ENCODE data around the gene CLEC9A. TPM values are rescaled to one million over a fixed set of nuclear protein-coding genes. Genes with fewer than 3 reads are reported as not detected.

Gene CLEC9A
- total RNA-seq, 1 donor from 2014 or later, result not detected

GRCh38 chr12:10101042-10101579, 70.6 kb downstream of the CLEC9A start:
- TF ChIP-seq CTCF (IDR thresholded peaks at IDR 0.05; ENCODE audit: insufficient read depth, low read length, poor library complexity, severe bottlenecking), result no peak
- DNase-seq (ENCODE audit: low read depth), result no peak

GRCh38 chr12:10101648-10102220, 71.3 kb downstream of the CLEC9A start:
- Histone ChIP-seq H3K4me3 (ENCODE audit: low read depth, low read length) (no peak overlapping the region), H3K36me3 (ENCODE audit: control insufficient read depth, insufficient read depth, low read length) (no peaks in the 10 kb centered on the region), H3K27me3 (ENCODE audit: control insufficient read depth, insufficient read depth, low read length) (no peaks in the 10 kb centered on the region)
- no peak for DNase-seq (ENCODE audit: low read depth)
- no peak for TF ChIP-seq CTCF (IDR thresholded peaks at IDR 0.05; ENCODE audit: insufficient read depth, low read length, poor library complexity, severe bottlenecking)

More at GRCh38 chr12:10101042-10101579, 70.6 kb downstream of the CLEC9A start:
- no peaks in the 10 kb centered on the region for H3K27me3 ChIP-seq (ENCODE audit: control insufficient read depth, insufficient read depth, low read length)
- no peaks in the 10 kb centered on the region for H3K36me3 ChIP-seq (ENCODE audit: control insufficient read depth, insufficient read depth, low read length)
- H3K4me3 ChIP-seq (ENCODE audit: low read depth, low read length), result no peak overlapping the region

- DNase-seq (ENCODE audit: low read depth), result no peak
- no peak for TF ChIP-seq CTCF (IDR thresholded peaks at IDR 0.05; ENCODE audit: insufficient read depth, low read length, poor library complexity, severe bottlenecking)
These were observed 71.8 kb downstream of the CLEC9A start for GRCh38 chr12:10102322-10102721.

GRCh38 chr12:10110256-10110844, 79.9 kb downstream of the CLEC9A start:
- Histone ChIP-seq H3K4me3 (ENCODE audit: low read depth, low read length) (no peak overlapping the region), H3K27me3 (ENCODE audit: control insufficient read depth, insufficient read depth, low read length) (no peaks in the 10 kb centered on the region), H3K36me3 (ENCODE audit: control insufficient read depth, insufficient read depth, low read length) (no peaks in the 10 kb centered on the region)
- no peak for DNase-seq (ENCODE audit: low read depth)
- no peak for TF ChIP-seq CTCF (IDR thresholded peaks at IDR 0.05; ENCODE audit: insufficient read depth, low read length, poor library complexity, severe bottlenecking)

More at GRCh38 chr12:10102322-10102721, 71.8 kb downstream of the CLEC9A start:
- no peaks in the 10 kb centered on the region for H3K36me3 ChIP-seq (ENCODE audit: control insufficient read depth, insufficient read depth, low read length)
- H3K4me3 ChIP-seq (ENCODE audit: low read depth, low read length), result no peak overlapping the region
- no peaks in the 10 kb centered on the region for H3K27me3 ChIP-seq (ENCODE audit: control insufficient read depth, insufficient read depth, low read length)

- DNase-seq (ENCODE audit: low read depth), result no peak
- Histone ChIP-seq H3K27me3 (ENCODE audit: control insufficient read depth, insufficient read depth, low read length) (no peaks in the 10 kb centered on the region), H3K36me3 (ENCODE audit: control insufficient read depth, insufficient read depth, low read length) (no peaks in the 10 kb centered on the region), H3K4me3 (ENCODE audit: low read depth, low read length) (no peak overlapping the region)
- no peak for TF ChIP-seq CTCF (IDR thresholded peaks at IDR 0.05; ENCODE audit: insufficient read depth, low read length, poor library complexity, severe bottlenecking)
These were observed 81.0 kb downstream of the CLEC9A start for GRCh38 chr12:10111451-10111850.

Data from kidney epithelial cell (primary cell).